ENCODE results near the gene SSH3.
A peak's percentile ranks its signal among the peaks of the same experiment; 100 is the strongest.

The SSH3 gene

GRCh38 chr11:67281552-67282150, 21.7 kb upstream of the SSH3 start:
- no peak for DNase-seq

- DNase-seq, result no peak
Observed at GRCh38 chr11:67282155-67282875, 21.0 kb upstream of the SSH3 start.

GRCh38 chr11:67282876-67283371, 20.4 kb upstream of the SSH3 start:
- DNase-seq, result no peak

GRCh38 chr11:67283481-67283963, 19.8 kb upstream of the SSH3 start:
- DNase-seq, result no peak

GRCh38 chr11:67284811-67285540, 18.4 kb upstream of the SSH3 start:
- DNase-seq, result no peak

- no peak for DNase-seq
Observed at GRCh38 chr11:67285541-67286498, 17.5 kb upstream of the SSH3 start.

- no peak for DNase-seq
Observed at GRCh38 chr11:67286621-67287333, 16.6 kb upstream of the SSH3 start.

- DNase-seq, result no peak
Observed at GRCh38 chr11:67287355-67288197, 15.8 kb upstream of the SSH3 start.

GRCh38 chr11:67288198-67288451, 15.2 kb upstream of the SSH3 start:
- no peak for DNase-seq

GRCh38 chr11:67288452-67289225, 14.7 kb upstream of the SSH3 start:
- DNase-seq, result peak; percentile 84

- DNase-seq, result no peak
Observed at GRCh38 chr11:67289226-67289650, 14.1 kb upstream of the SSH3 start, which contains the start of gene ANKRD13D. ANKRD13D (plus strand) TSS chr11:67289303; CDS start chr11:67289461, 158 bp downstream.

- no peak for DNase-seq
Observed at GRCh38 chr11:67289651-67290479, 13.5 kb upstream of the SSH3 start.

GRCh38 chr11:67290801-67291200, 12.5 kb upstream of the SSH3 start:
- DNase-seq, result no peak

GRCh38 chr11:67291481-67292381, 11.6 kb upstream of the SSH3 start:
- no peak for DNase-seq

- DNase-seq, result no peak
Observed at GRCh38 chr11:67292671-67293070, 10.7 kb upstream of the SSH3 start.

GRCh38 chr11:67293090-67293489, 10.2 kb upstream of the SSH3 start:
- no peak for DNase-seq

- no peak for DNase-seq
Observed at GRCh38 chr11:67295846-67296245, 7.5 kb upstream of the SSH3 start.

GRCh38 chr11:67298786-67299185, 4.5 kb upstream of the SSH3 start:
- no peak for DNase-seq
